Measurements from ENCODE around the gene USP6.

GRCh38 chr17:5110816-5111215, 5.0 kb upstream of the USP6 start:
- TF ChIP-seq CTCF (IDR thresholded peaks at IDR 0.05), result no peak
- TF ChIP-seq POLR2AphosphoS5 (IDR thresholded peaks at IDR 0.05; ENCODE audit: low read depth, low read length), result no peak
- TF ChIP-seq TCF7L2 (IDR thresholded peaks at IDR 0.05; ENCODE audit: low read depth, low read length), result no peak
- TF ChIP-seq SIN3A (IDR thresholded peaks at IDR 0.05; ENCODE audit: borderline replicate concordance, insufficient read depth, low read depth, low read length), result no peak
